ENCODE measurements around the gene HTR2C.
"Not testable (repeated sequence)": the region's sequence is repeated elsewhere in the genome, so short reads cannot be mapped to it uniquely, and the experiment has no call there.

The HTR2C gene

GRCh38 chrX:114710571-114710970, 126.7 kb downstream of the HTR2C start:
- DNase-seq = no peak

GRCh38 chrX:114712466-114712865, 128.6 kb downstream of the HTR2C start:
- no peak for DNase-seq

- DNase-seq = no peak
Observed at GRCh38 chrX:114715096-114715495, 131.2 kb downstream of the HTR2C start.

GRCh38 chrX:114717921-114718320, 134.0 kb downstream of the HTR2C start:
- DNase-seq = no peak

GRCh38 chrX:114766541-114766940, 182.7 kb downstream of the HTR2C start:
- no peak for DNase-seq

GRCh38 chrX:114774691-114775090, 190.8 kb downstream of the HTR2C start:
- DNase-seq = no peak

GRCh38 chrX:114782925-114783324, 199.0 kb downstream of the HTR2C start:
- DNase-seq = no peak

GRCh38 chrX:114787061-114787460, 203.2 kb downstream of the HTR2C start:
- no peak for DNase-seq

- DNase-seq = no peak
Observed at GRCh38 chrX:114797494-114797893, 213.6 kb downstream of the HTR2C start.

- DNase-seq = no peak
Observed at GRCh38 chrX:114798907-114799306, 215.0 kb downstream of the HTR2C start.

GRCh38 chrX:114800719-114801118, 216.8 kb downstream of the HTR2C start:
- DNase-seq = no peak

GRCh38 chrX:114819509-114819908, 235.6 kb downstream of the HTR2C start:
- DNase-seq = no peak

- no peak for DNase-seq
Observed at GRCh38 chrX:114841051-114841450, 257.2 kb downstream of the HTR2C start.

GRCh38 chrX:114842181-114842580, 258.3 kb downstream of the HTR2C start:
- no peak for DNase-seq

- no peak for DNase-seq
Observed at GRCh38 chrX:114889481-114889880, 305.6 kb downstream of the HTR2C start.

- DNase-seq = no peak
Observed at GRCh38 chrX:114903618-114904017, 319.7 kb downstream of the HTR2C start.

GRCh38 chrX:114905251-114905650, 321.4 kb downstream of the HTR2C start:
- no peak for DNase-seq

- no peak for DNase-seq
Observed at GRCh38 chrX:114906984-114907510, 323.2 kb downstream of the HTR2C start.

GRCh38 chrX:114924423-114924822, 340.5 kb downstream of the HTR2C start:
- no peak for DNase-seq

- no peak for DNase-seq
Observed at GRCh38 chrX:114924856-114925255, 341.0 kb downstream of the HTR2C start.

- no peak for DNase-seq
Observed at GRCh38 chrX:114930227-114930626, 346.3 kb downstream of the HTR2C start.

GRCh38 chrX:114932550-114932949, 348.7 kb downstream of the HTR2C start:
- no peak for DNase-seq

- DNase-seq = peak in 2 of 51 donors; percentile 0 to 9
Observed at GRCh38 chrX:114933291-114933690, 349.4 kb downstream of the HTR2C start.

- DNase-seq = not testable (repeated sequence)
Observed at GRCh38 chrX:114937090-114937489, 353.2 kb downstream of the HTR2C start.

Data from hypothalamus (tissue), 51 donors.